A549 (cell line): ENCODE results near the gene KCNMA1. TPM values are rescaled to one million over a fixed set of nuclear protein-coding genes. Genes with fewer than 3 reads are reported as not detected.
A peak's percentile ranks its signal among the peaks of the same experiment; 100 is the strongest.

Source experiments
- ATAC-seq, 2 experiments: fragments of 200-7000 bp in 1 of 2; fragments of >200 bp in 1 of 2; cut with Nextera tagmentation in 1 of 2; cut with Tn5 transposase in 1 of 2; 3 replicates each; pipeline versions ENCODE4 v1.8.0 to v1.9.1; 2018 to 2020; ENCODE audit warnings: mild to moderate bottlenecking in 1 of 2, moderate library complexity in 1 of 2
- CTCF ChIA-PET: fragments of 300-600 bp; sonication (Branson Sonifier 250); formaldehyde crosslinking; extraction: SDS; loops from one replicate; lab custom pipeline; 2021; ENCODE audit warnings: antibody characterized with exemption, inconsistent platforms; lab: Yijun Ruan, JAX
- POLR2A ChIA-PET: fragments of 350-600 bp; formaldehyde crosslinking; extraction: SDS; loops from one replicate; lab custom pipeline; 2021; ENCODE audit warnings: antibody characterized with exemption, inconsistent platforms; lab: Yijun Ruan, JAX
- DNase-seq, 2 experiments: peaks; one replicate each; pipeline versions ENCODE4 v3.0.0 to v3.0.0-alpha.2; 2011 to 2016; ENCODE audit warnings: low read depth in 1 of 2, low spot score in 1 of 2
- FAIRE-seq: peaks from 2 replicates; lab custom pipeline; 2011; peaks lifted over from hg19 to GRCh38; lab: Jason Lieb, UNC
- H3K27ac ChIP-seq, 2 experiments: fragments of >200 bp; sonication (Bioruptor Twin); formaldehyde crosslinking; 3 replicates each; pipeline ENCODE4 v1.5.1; 2016 to 2017
- H3K4me1 ChIP-seq: fragments of >200 bp; sonication (Bioruptor Twin); formaldehyde crosslinking; 3 replicates; pipeline ENCODE4 v1.6.1; 2016
- H3K4me2 ChIP-seq: fragments of >200 bp; sonication (Bioruptor Twin); formaldehyde crosslinking; 3 replicates; pipeline ENCODE4 v1.6.1; 2016
- H3K4me3 ChIP-seq: fragments of >200 bp; sonication (Bioruptor Twin); formaldehyde crosslinking; 3 replicates; pipeline ENCODE4 v1.5.1; 2016
- H3K9me3 ChIP-seq: fragments of >200 bp; sonication (Bioruptor Twin); formaldehyde crosslinking; 3 replicates; pipeline ENCODE4 v1.6.1; 2016
- BCL3 ChIP-seq: fragments of >200 bp; sonication (Bioruptor Twin); formaldehyde crosslinking; IDR thresholded peaks from 3 replicates; pipeline ENCODE4 v1.6.1; 2016
- BHLHE40 ChIP-seq: IDR thresholded peaks from 2 replicates; pipeline ENCODE4 v1.6.1; 2012; ENCODE audit warnings: low read depth, low read length, inconsistent platforms
- CBX8 ChIP-seq: fragments of 200-600 bp; sonication (generic); IDR thresholded peaks from 2 replicates; pipeline ENCODE4 v1.6.1; 2016
- CEBPB ChIP-seq, 2 experiments: fragments of >200 bp in 1 of 2; sonication (Bioruptor Twin) in 1 of 2; formaldehyde crosslinking in 1 of 2; IDR thresholded peaks; 2 replicates each; pipeline ENCODE4 v1.6.1; 2012 to 2016
- CTCF ChIP-seq: fragments of >200 bp; sonication (Bioruptor Twin); formaldehyde crosslinking; IDR thresholded peaks from 3 replicates; pipeline ENCODE4 v1.5.1; 2016
- EHF ChIP-seq: fragments of 250-450 bp; sonication (Bioruptor Pico); IDR thresholded peaks from 2 replicates; pipeline ENCODE4 v1.5.0; 2020; ENCODE audit warnings: mild to moderate bottlenecking
- EP300 ChIP-seq, 2 experiments: fragments of >200 bp; sonication (Bioruptor Twin); formaldehyde crosslinking; IDR thresholded peaks; 2 replicates in 1 of 2; 3 replicates in 1 of 2; pipeline ENCODE4 v1.6.1; 2016 to 2017
- ESRRA ChIP-seq: fragments of 150-350 bp; IDR thresholded peaks from 2 replicates; pipeline ENCODE4 v1.6.1; 2014; ENCODE audit warnings: mild to moderate bottlenecking, low read length, borderline replicate concordance
- FOSB ChIP-seq: fragments of 250-450 bp; sonication (Bioruptor Pico); IDR thresholded peaks from 2 replicates; pipeline ENCODE4 v1.5.0; 2020; ENCODE audit warnings: mild to moderate bottlenecking, moderate library complexity
- GATA3 ChIP-seq: IDR thresholded peaks from 2 replicates; pipeline ENCODE4 v1.6.1; 2012; ENCODE audit warnings: borderline replicate concordance
- HES2 ChIP-seq: fragments of >200 bp; sonication (Bioruptor Twin); formaldehyde crosslinking; IDR thresholded peaks from 2 replicates; pipeline ENCODE4 v1.6.1; 2016
- JUNB ChIP-seq: fragments of >200 bp; sonication (Bioruptor Twin); formaldehyde crosslinking; IDR thresholded peaks from 2 replicates; pipeline ENCODE4 v1.6.1; 2016
- KDM1A ChIP-seq: fragments of 200-600 bp; sonication (generic); IDR thresholded peaks from 2 replicates; pipeline ENCODE4 v1.6.1; 2016; ENCODE audit warnings: low read depth, mild to moderate bottlenecking
- KDM5A ChIP-seq: fragments of 200-600 bp; sonication (generic); IDR thresholded peaks from 2 replicates; pipeline ENCODE4 v1.6.1; 2016; ENCODE audit warnings: antibody characterized with exemption, mild to moderate bottlenecking
- MAX ChIP-seq: IDR thresholded peaks from 2 replicates; pipeline ENCODE4 v1.6.1; 2012
- MAZ ChIP-seq: fragments of 150-350 bp; IDR thresholded peaks from 2 replicates; pipeline ENCODE4 v1.6.1; 2014; ENCODE audit warnings: antibody characterized with exemption, low read depth, low read length, borderline replicate concordance
- MYC ChIP-seq: IDR thresholded peaks from 2 replicates; pipeline ENCODE4 v1.6.1; 2012; ENCODE audit warnings: mild to moderate bottlenecking, inconsistent platforms, low read length, improper control_type of control experiment, borderline replicate concordance
- NFE2L2 ChIP-seq: fragments of 150-350 bp; conservative IDR thresholded peaks from 2 replicates; pipeline ENCODE4 v1.6.1; 2014; ENCODE audit warnings: low read length
- NPAS2 ChIP-seq: fragments of 250-450 bp; sonication (Bioruptor Pico); IDR thresholded peaks from 2 replicates; pipeline ENCODE4 v1.8.0; 2022; ENCODE audit warnings: mild to moderate bottlenecking, moderate library complexity, borderline replicate concordance
- NR3C1 ChIP-seq: fragments of >200 bp; sonication (Bioruptor Twin); formaldehyde crosslinking; IDR thresholded peaks from 3 replicates; pipeline ENCODE4 v1.6.1; 2017
- POLR2A ChIP-seq: IDR thresholded peaks from 2 replicates; pipeline ENCODE4 v1.6.1; 2012; ENCODE audit warnings: mild to moderate bottlenecking, low read length
- RARB ChIP-seq: fragments of 250-450 bp; sonication (Bioruptor Pico); IDR thresholded peaks from 2 replicates; pipeline ENCODE4 v1.8.0; 2021; ENCODE audit warnings: mild to moderate bottlenecking, moderate library complexity
- RCOR1 ChIP-seq: fragments of 150-350 bp; IDR thresholded peaks from 2 replicates; pipeline ENCODE4 v1.6.1; 2014; ENCODE audit warnings: antibody characterized with exemption, low read length, low read depth
- SMC3 ChIP-seq: fragments of >200 bp; sonication (Bioruptor Twin); formaldehyde crosslinking; IDR thresholded peaks from 3 replicates; pipeline ENCODE4 v1.6.1; 2018; ENCODE audit warnings: inconsistent platforms
- TP53 ChIP-seq: fragments of 250-450 bp; sonication (Bioruptor Pico); IDR thresholded peaks from 2 replicates; pipeline ENCODE4 v1.5.0; 2021; ENCODE audit warnings: mild to moderate bottlenecking, moderate library complexity
- USF2 ChIP-seq: fragments of 450-650 bp; IDR thresholded peaks from 2 replicates; pipeline ENCODE4 v1.6.1; 2014; ENCODE audit warnings: antibody characterized with exemption
- ZC3H11A ChIP-seq: fragments of 450-650 bp; IDR thresholded peaks from 2 replicates; pipeline ENCODE4 v1.6.1; 2014; ENCODE audit warnings: antibody characterized with exemption, mild to moderate bottlenecking
- ZFP36 ChIP-seq: fragments of 450-650 bp; IDR thresholded peaks from 2 replicates; pipeline ENCODE4 v1.6.1; 2014; ENCODE audit warnings: borderline replicate concordance; ENCODE audit not compliant: partially characterized antibody
- ZNF302 ChIP-seq: fragments of 250-450 bp; sonication (Bioruptor Pico); IDR thresholded peaks from 2 replicates; pipeline ENCODE4 v1.9.0; 2021; ENCODE audit warnings: inconsistent platforms, mild to moderate bottlenecking, moderate library complexity
- ZSCAN20 ChIP-seq: fragments of 250-450 bp; sonication (Bioruptor Pico); IDR thresholded peaks from 2 replicates; pipeline ENCODE4 v1.8.0; 2022; ENCODE audit warnings: mild to moderate bottlenecking, moderate library complexity
- WGBS: methylation state at CpG from one replicate; pipeline ENCODE4 v1.1.6; 2017; ENCODE audit errors: missing lambda C conversion rate; 5-methylcytosine and 5-hydroxymethylcytosine counted together
- polyA plus RNA-seq, 4 experiments: library from polyadenylated mRNA; depleted of rRNA in 3 of 4; stranded (reverse); fragments of >200 nt; fragmentation: RNase III in 1 of 4; extraction: RNeasy Plus Mini Kit Qiagen cat#74134 plus additional on column Dnase treatment in 1 of 4; gene quantifications; 2 replicates in 3 of 4; 3 replicates in 1 of 4; pipeline ENCODE4 v1.2.3, GENCODE V29; 2011 to 2017

The KCNMA1 gene
- polyA plus RNA-seq, 2 of the 4 experiments (the other 2 are of a cell fraction) = 14.9 to 30.6 TPM

- peak; percentile 66 to 76 for ATAC-seq
- TF ChIP-seq CEBPB (IDR thresholded peaks at IDR 0.05) (peak; percentile 76 to 89), KDM1A (no peak), ZC3H11A (no peak), USF2 (peak; percentile 69), SMC3 (peak; percentile 20; the same call in 1 of the 3 replicates)
- DNase-seq = peak in 1 of 2 experiments; percentile 71
- 58% methylated on average over 7 of the region's 7 CpGs for WGBS
- CTCF ChIA-PET = interaction anchor here (0.8 to 3.6 kb wide), 11 partner anchors 8 to 413 kb away, joined by 3 to 14 read pairs (median 5); partner anchors contain the start of gene KCNMA1
- POLR2A ChIA-PET = no interaction called here
- Histone ChIP-seq H3K4me3 (no peak overlapping the region), H3K9me3 (no peaks in the 10 kb centered on the region), H3K4me1 (peaks cover 56% of the 10 kb centered on the region), H3K27ac (peak overlapping the region; percentile 76 to 82), H3K4me2 (peak overlapping the region; percentile 40)
- FAIRE-seq = peak; percentile 73
Observed at GRCh38 chr10:77586719-77587415, 50.7 kb downstream of the KCNMA1 start.

GRCh38 chr10:77584938-77585337 is 52.7 kb downstream of the KCNMA1 start:
- no peak for ATAC-seq
- no peaks in the 10 kb centered on the region for H3K9me3 ChIP-seq
- peak overlapping the region in 1 of 2 experiments; percentile 82; a peak in 4 of 6 replicates for H3K27ac ChIP-seq
- CTCF ChIA-PET = no interaction called here
- POLR2A ChIA-PET = no interaction called here
- WGBS = 89% methylated on average over 6 of the region's 6 CpGs
- no peak for FAIRE-seq
- H3K4me2 ChIP-seq = no peak overlapping the region
- TF ChIP-seq JUNB (no peak), EHF (CRISPR knock-in tag) (no peak), NFE2L2 (no peak), ZFP36 (no peak), CEBPB (IDR thresholded peaks at IDR 0.05) (no peak), MAX (no peak), BCL3 (no peak), SMC3 (no peak), BHLHE40 (no peak), CTCF (no peak), FOSB (CRISPR knock-in tag) (no peak), GATA3 (no peak), HES2 (no peak), MYC (no peak), NPAS2 (CRISPR knock-in tag) (no peak)
- DNase-seq = no peak
- peaks cover 54% of the 10 kb centered on the region for H3K4me1 ChIP-seq
- H3K4me3 ChIP-seq = no peak overlapping the region

GRCh38 chr10:77583527-77583926 is 54.1 kb downstream of the KCNMA1 start:
- Histone ChIP-seq H3K4me3 (no peak overlapping the region), H3K4me1 (peaks cover 66% of the 10 kb centered on the region), H3K27ac (peak overlapping the region; percentile 67 to 82; a peak in 5 of 6 replicates), H3K4me2 (no peak overlapping the region), H3K9me3 (no peaks in the 10 kb centered on the region)
- FAIRE-seq (no peak), DNase-seq (no peak), ATAC-seq (no peak)
- ChIA-PET CTCF (interaction anchor here (1.3 kb wide), 1 partner anchor 410 kb away, joined by 3 read pairs; no protein-coding TSS in a partner anchor), POLR2A (no interaction called here)
- TF ChIP-seq EP300 (IDR thresholded peaks at IDR 0.05) (no peak), ESRRA (no peak), ZSCAN20 (no peak), CBX8 (no peak), KDM5A (no peak), RCOR1 (no peak), TP53 (CRISPR knock-in tag) (no peak), MAZ (no peak), RARB (CRISPR knock-in tag) (no peak), MAX (no peak), ZNF302 (CRISPR knock-in tag) (no peak), POLR2A (no peak), NR3C1 (no peak)
